Fibroblast of gingiva (primary cell): ENCODE measurements around the gene KARS1.

ENCODE experiments used
- DNase-seq: peaks from one replicate; pipeline ENCODE4 v3.0.0-alpha.2; 2011; ENCODE audit warnings: low read depth

Gene KARS1

GRCh38 chr16:75579281-75579834 lies 68.1 kb downstream of the KARS1 start:
- no peak for DNase-seq

- no peak for DNase-seq
These were observed 68.7 kb downstream of the KARS1 start for GRCh38 chr16:75578725-75579124.

DNA sequence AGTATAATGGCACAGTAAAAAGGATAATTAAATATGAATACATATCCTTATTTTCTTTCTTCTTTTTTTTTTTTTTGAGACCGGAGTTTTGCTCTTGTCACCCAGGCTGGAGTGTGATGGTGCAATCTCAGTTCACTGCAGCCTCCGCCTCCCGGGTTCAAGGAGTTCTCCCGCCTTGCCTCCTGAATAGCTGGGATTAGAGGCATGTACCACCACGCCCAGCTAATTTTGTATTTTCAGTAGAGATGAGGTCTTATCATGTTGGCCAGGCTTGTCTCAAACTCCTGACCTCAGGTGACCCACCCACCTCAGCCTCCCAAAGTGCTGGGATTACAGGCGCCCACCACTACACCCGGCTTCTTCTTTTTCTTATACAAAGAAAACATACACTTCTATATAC lies 69.3 kb downstream of the KARS1 start:
- DNase-seq = no peak
